Osteoblast (primary cell): Measurements from ENCODE around the gene KRTAP5-3. TPM values are rescaled to one million over a fixed set of nuclear protein-coding genes. Genes with fewer than 3 reads are reported as not detected.

Experiments
- DNase-seq: peaks from one replicate; pipeline ENCODE4 v3.0.0; 2011; ENCODE audit warnings: low spot score, mixed read lengths; ENCODE audit not compliant: insufficient read length; ENCODE audit errors: missing footprints
- H2AFZ ChIP-seq: 2 replicates; pipeline ENCODE4 v1.6.0; 2011; ENCODE audit warnings: mild to moderate bottlenecking, low read length
- H3K27ac ChIP-seq: 2 replicates; pipeline ENCODE4 v1.5.1; 2011; ENCODE audit warnings: mild to moderate bottlenecking, low read depth, low read length, moderate library complexity
- H3K27me3 ChIP-seq: 2 replicates; pipeline ENCODE4 v1.6.0; 2012; ENCODE audit warnings: mild to moderate bottlenecking, control low read depth, inconsistent platforms, low read length, moderate library complexity; ENCODE audit not compliant: insufficient read depth
- H3K36me3 ChIP-seq: 2 replicates; pipeline ENCODE4 v1.5.1; 2011; ENCODE audit warnings: mild to moderate bottlenecking, low read length, control low read depth, moderate library complexity; ENCODE audit not compliant: insufficient read depth
- H3K4me1 ChIP-seq: 2 replicates; pipeline ENCODE4 v1.5.1; 2011; ENCODE audit warnings: mild to moderate bottlenecking, low read length, control low read depth, moderate library complexity; ENCODE audit not compliant: insufficient read depth
- H3K4me2 ChIP-seq: 2 replicates; pipeline ENCODE4 v1.6.0; 2011; ENCODE audit warnings: mild to moderate bottlenecking, low read length; ENCODE audit not compliant: insufficient read depth
- H3K4me3 ChIP-seq: fragments of 200-600 bp; sonication (generic); 3 replicates; pipeline ENCODE4 v1.5.1; 2012; ENCODE audit warnings: mild to moderate bottlenecking, low read length, inconsistent platforms; ENCODE audit not compliant: insufficient read depth
- H3K79me2 ChIP-seq: 2 replicates; pipeline ENCODE4 v1.6.0; 2012; ENCODE audit warnings: mild to moderate bottlenecking, low read length, control low read depth, inconsistent platforms; ENCODE audit not compliant: insufficient read depth
- H3K9me3 ChIP-seq: 2 replicates; pipeline ENCODE4 v1.5.1; 2011; ENCODE audit warnings: low read depth, low read length, control low read depth
- H4K20me1 ChIP-seq: 2 replicates; pipeline ENCODE4 v1.6.0; 2012; ENCODE audit warnings: mild to moderate bottlenecking, low read length, control low read depth; ENCODE audit not compliant: insufficient read depth
- total RNA-seq: library from RNA; depleted of rRNA; stranded (reverse); fragments of >200 nt; gene quantifications from 2 replicates; pipeline ENCODE4 v1.2.3, GENCODE V29; 2012
- TF ChIP-seq, protein P1 (sequence below): IDR thresholded peaks from 2 replicates; pipeline ENCODE4 v1.5.1; 2011; ENCODE audit warnings: mild to moderate bottlenecking, low read depth, low read length, moderate library complexity; ENCODE audit errors: extremely low read depth

KRTAP5-3 gene
- total RNA-seq, 1 donor: not detected

DNA sequence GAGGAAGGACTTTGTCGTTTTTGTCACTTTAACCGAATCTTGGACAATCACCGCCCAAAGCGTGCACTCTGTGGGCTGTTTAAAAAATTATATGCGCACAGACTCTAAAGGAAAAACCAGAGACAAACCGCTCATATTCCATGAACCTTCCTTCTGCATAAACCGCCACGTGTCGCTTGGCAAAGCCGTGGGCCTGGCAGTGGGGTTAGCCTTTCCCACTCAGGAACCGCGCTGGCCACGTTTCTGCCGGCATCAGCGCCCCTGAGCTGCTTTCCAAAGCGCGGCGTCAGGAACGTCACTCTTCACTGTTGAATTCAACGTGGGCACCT lies 44.1 kb upstream of the KRTAP5-3 start:
- TF ChIP-seq, protein P1, sequence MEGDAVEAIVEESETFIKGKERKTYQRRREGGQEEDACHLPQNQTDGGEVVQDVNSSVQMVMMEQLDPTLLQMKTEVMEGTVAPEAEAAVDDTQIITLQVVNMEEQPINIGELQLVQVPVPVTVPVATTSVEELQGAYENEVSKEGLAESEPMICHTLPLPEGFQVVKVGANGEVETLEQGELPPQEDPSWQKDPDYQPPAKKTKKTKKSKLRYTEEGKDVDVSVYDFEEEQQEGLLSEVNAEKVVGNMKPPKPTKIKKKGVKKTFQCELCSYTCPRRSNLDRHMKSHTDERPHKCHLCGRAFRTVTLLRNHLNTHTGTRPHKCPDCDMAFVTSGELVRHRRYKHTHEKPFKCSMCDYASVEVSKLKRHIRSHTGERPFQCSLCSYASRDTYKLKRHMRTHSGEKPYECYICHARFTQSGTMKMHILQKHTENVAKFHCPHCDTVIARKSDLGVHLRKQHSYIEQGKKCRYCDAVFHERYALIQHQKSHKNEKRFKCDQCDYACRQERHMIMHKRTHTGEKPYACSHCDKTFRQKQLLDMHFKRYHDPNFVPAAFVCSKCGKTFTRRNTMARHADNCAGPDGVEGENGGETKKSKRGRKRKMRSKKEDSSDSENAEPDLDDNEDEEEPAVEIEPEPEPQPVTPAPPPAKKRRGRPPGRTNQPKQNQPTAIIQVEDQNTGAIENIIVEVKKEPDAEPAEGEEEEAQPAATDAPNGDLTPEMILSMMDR: no peak
- no peak overlapping the region for H3K27ac ChIP-seq
- H3K36me3 ChIP-seq: no peaks in the 10 kb centered on the region
- H3K4me3 ChIP-seq: no peak overlapping the region
- no peak overlapping the region for H2AFZ ChIP-seq
- H3K4me2 ChIP-seq: no peak overlapping the region
- DNase-seq: peak; percentile 47
- H3K9me3 ChIP-seq: no peaks in the 10 kb centered on the region
- H3K79me2 ChIP-seq: no peaks in the 10 kb centered on the region
- H3K27me3 ChIP-seq: peaks cover 29% of the 10 kb centered on the region
- H3K4me1 ChIP-seq: no peaks in the 10 kb centered on the region
- H4K20me1 ChIP-seq: no peaks in the 10 kb centered on the region

GRCh38 chr11:1652026-1652425 lies 43.8 kb upstream of the KRTAP5-3 start:
- TF ChIP-seq, protein P1: no peak
- H2AFZ ChIP-seq: no peak overlapping the region
- no peak overlapping the region for H3K27ac ChIP-seq
- H3K36me3 ChIP-seq: no peaks in the 10 kb centered on the region
- peak; percentile 58 for DNase-seq
- H3K4me2 ChIP-seq: no peak overlapping the region
- no peaks in the 10 kb centered on the region for H3K4me1 ChIP-seq
- no peaks in the 10 kb centered on the region for H3K79me2 ChIP-seq
- H3K9me3 ChIP-seq: no peaks in the 10 kb centered on the region
- H3K4me3 ChIP-seq: no peak overlapping the region
- H4K20me1 ChIP-seq: no peaks in the 10 kb centered on the region
- peaks cover 29% of the 10 kb centered on the region for H3K27me3 ChIP-seq

GRCh38 chr11:1651411-1651980 lies 43.2 kb upstream of the KRTAP5-3 start:
- DNase-seq: no peak
- H2AFZ ChIP-seq: no peak overlapping the region
- no peak overlapping the region for H3K4me2 ChIP-seq
- no peaks in the 10 kb centered on the region for H4K20me1 ChIP-seq
- H3K27me3 ChIP-seq: peaks cover 27% of the 10 kb centered on the region
- H3K27ac ChIP-seq: no peak overlapping the region
- H3K4me1 ChIP-seq: no peaks in the 10 kb centered on the region
- no peak overlapping the region for H3K4me3 ChIP-seq
- H3K9me3 ChIP-seq: no peaks in the 10 kb centered on the region
- H3K36me3 ChIP-seq: no peaks in the 10 kb centered on the region
- H3K79me2 ChIP-seq: no peaks in the 10 kb centered on the region
- TF ChIP-seq, protein P1: no peak

- Histone ChIP-seq H3K4me3 (no peak overlapping the region), H4K20me1 (no peaks in the 10 kb centered on the region), H3K4me1 (no peaks in the 10 kb centered on the region), H3K36me3 (no peaks in the 10 kb centered on the region), H3K79me2 (no peaks in the 10 kb centered on the region), H3K27me3 (peaks cover 26% of the 10 kb centered on the region), H3K9me3 (no peaks in the 10 kb centered on the region), H3K4me2 (no peak overlapping the region), H3K27ac (no peak overlapping the region), H2AFZ (no peak overlapping the region)
- TF ChIP-seq, protein P1: no peak
- DNase-seq: peak; percentile 54
These were observed 42.6 kb upstream of the KRTAP5-3 start for GRCh38 chr11:1650918-1651262.
